PC-3 (cell line): ENCODE results near the gene LAD1.

Source experiments
- EZH2 ChIP-seq: fragments of 300-600 bp; sonication (generic); IDR thresholded peaks from one replicate; pipeline ENCODE4 v1.6.1; 2017; ENCODE audit warnings: antibody characterized with exemption, mild to moderate bottlenecking, low read length; ENCODE audit not compliant: unreplicated experiment
- TF ChIP-seq, protein P1 (sequence below): fragments of 300-600 bp; sonication (generic); conservative IDR thresholded peaks from 2 replicates; pipeline ENCODE4 v1.5.1; 2017; ENCODE audit warnings: antibody characterized with exemption, low read depth, mild to moderate bottlenecking, low read length

DNA sequence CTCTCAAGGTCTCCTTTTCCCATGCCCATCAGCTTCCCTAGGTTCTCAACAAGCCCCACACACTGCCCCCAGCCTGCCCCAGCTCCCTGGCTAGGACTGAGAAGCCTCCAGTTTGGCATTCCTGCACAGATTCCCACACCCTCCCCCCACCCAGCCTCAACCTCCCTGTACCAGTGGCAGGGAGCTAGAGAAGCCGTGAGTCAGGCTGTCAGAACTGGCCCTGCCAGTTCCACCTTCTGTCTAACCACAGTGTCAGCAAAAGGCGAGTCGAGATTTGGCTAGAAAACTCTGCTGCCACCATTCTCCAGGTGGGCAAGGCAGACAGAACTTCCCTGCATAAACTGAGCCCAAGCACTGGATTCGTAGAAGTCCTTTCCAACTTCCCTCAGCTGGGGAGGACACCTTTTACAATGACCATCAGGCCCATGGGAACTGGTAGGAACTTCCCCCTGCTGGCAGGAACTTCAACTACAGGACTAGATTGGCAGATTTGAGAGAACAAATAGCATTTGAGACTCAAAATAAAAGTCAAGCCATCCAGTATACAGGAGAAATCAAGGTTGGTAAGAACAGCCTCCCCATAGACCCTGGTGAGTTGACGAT lies 52.7 kb downstream of the LAD1 start:
- TF ChIP-seq, protein P1, sequence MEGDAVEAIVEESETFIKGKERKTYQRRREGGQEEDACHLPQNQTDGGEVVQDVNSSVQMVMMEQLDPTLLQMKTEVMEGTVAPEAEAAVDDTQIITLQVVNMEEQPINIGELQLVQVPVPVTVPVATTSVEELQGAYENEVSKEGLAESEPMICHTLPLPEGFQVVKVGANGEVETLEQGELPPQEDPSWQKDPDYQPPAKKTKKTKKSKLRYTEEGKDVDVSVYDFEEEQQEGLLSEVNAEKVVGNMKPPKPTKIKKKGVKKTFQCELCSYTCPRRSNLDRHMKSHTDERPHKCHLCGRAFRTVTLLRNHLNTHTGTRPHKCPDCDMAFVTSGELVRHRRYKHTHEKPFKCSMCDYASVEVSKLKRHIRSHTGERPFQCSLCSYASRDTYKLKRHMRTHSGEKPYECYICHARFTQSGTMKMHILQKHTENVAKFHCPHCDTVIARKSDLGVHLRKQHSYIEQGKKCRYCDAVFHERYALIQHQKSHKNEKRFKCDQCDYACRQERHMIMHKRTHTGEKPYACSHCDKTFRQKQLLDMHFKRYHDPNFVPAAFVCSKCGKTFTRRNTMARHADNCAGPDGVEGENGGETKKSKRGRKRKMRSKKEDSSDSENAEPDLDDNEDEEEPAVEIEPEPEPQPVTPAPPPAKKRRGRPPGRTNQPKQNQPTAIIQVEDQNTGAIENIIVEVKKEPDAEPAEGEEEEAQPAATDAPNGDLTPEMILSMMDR = peak; percentile 99
- TF ChIP-seq EZH2 = no peak
